Upper lobe of left lung (tissue), 4 donors: Measurements from ENCODE around the gene TTLL8.

Experiments used
- CTCF ChIP-seq, 6 experiments: fragments of 450-650 bp in 4 of 6; fragments of 200-600 bp in 2 of 6; sonication (generic) in 2 of 6; IDR thresholded peaks; one replicate each; pipeline ENCODE4 v1.5.1; 2016 to 2019; ENCODE audit warnings: antibody characterized with exemption in 6 of 6
- EP300 ChIP-seq, 4 donors: sonication (generic); formaldehyde crosslinking; IDR thresholded peaks; one replicate each; pipeline ENCODE4 v1.5.1; 2017; ENCODE audit warnings: antibody characterized with exemption in 4 of 4, control low read depth in 2 of 4
- POLR2A ChIP-seq, 4 donors: fragments of 450-650 bp; IDR thresholded peaks; one replicate each; pipeline ENCODE4 v1.5.1; 2016 to 2017; ENCODE audit warnings: antibody characterized with exemption in 4 of 4, mild to moderate bottlenecking in 2 of 4
- POLR2AphosphoS5 ChIP-seq, 2 donors: sonication (generic); formaldehyde crosslinking; IDR thresholded peaks; one replicate each; pipeline ENCODE4 v1.5.1; 2017; ENCODE audit warnings: antibody characterized with exemption in 2 of 2

GRCh38 chr22:49979587-49980264 is 78.4 kb downstream of the TTLL8 start:
- TF ChIP-seq CTCF (IDR thresholded peaks at IDR 0.05) = peak; percentile 59 to 74 (median 64)
- TF ChIP-seq POLR2AphosphoS5 (IDR thresholded peaks at IDR 0.05) = no peak
- TF ChIP-seq POLR2A (IDR thresholded peaks at IDR 0.05) = no peak
- TF ChIP-seq EP300 (IDR thresholded peaks at IDR 0.05) = no peak
